ENCODE measurements around the gene CACNA1C.

CACNA1C gene

DNA sequence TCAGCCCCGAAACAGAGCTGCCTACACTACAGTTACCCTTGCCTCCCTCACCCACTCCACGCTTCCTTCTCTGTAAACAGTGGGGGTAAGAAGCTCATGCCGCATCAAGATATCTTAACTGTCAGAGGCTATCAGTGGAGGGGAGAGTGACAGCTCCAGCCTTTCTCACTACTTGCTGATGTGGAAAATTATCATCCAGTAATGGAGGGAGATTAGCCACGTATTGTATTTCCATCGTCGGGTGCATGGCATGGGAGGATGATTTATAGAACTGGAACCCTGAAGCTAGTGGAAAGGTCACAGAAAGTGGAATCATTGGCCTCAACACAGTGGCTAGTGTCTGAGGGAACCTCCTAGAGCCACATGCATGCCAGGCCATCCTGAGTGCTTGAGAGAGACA is 471.1 kb downstream of the CACNA1C start:
- no peaks in the 10 kb centered on the region for H3K9me3 ChIP-seq (ENCODE audit: control insufficient read depth, low read length)
- no peak overlapping the region for H3K9ac ChIP-seq (ENCODE audit: low read length)
- H3K27me3 ChIP-seq (ENCODE audit: control insufficient read depth, insufficient read depth, low read length): no peaks in the 10 kb centered on the region
- no peaks in the 10 kb centered on the region for H3K36me3 ChIP-seq (ENCODE audit: control insufficient read depth, insufficient read depth, low read length)
- H3K4me3 ChIP-seq (ENCODE audit: low read length): no peak overlapping the region
- peaks cover 5% of the 10 kb centered on the region for H3K4me1 ChIP-seq (ENCODE audit: control insufficient read depth, insufficient read depth, low read length)

DNA sequence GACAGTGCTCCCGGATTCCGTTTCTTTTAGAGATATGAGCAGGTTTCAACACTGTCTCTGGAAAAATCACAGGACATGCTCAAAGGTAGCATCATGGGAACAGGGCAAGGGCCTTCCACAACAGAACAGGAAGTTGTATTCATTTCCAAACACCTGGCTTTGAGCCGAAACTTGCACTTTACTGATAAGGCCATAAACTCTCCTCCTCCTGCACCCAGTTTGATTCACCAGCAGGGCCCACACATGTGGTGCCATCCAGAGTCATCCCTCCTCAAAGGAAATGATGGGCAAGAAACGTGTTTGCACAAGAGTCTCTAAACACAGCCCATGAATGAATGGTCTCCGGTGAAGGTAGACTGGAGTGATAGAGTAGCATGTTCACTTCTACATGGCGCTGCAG is 473.6 kb downstream of the CACNA1C start:
- Histone ChIP-seq H3K4me1 (ENCODE audit: control insufficient read depth, insufficient read depth, low read length) (peaks cover 5% of the 10 kb centered on the region), H3K4me3 (ENCODE audit: low read length) (no peak overlapping the region), H3K27me3 (ENCODE audit: control insufficient read depth, insufficient read depth, low read length) (no peaks in the 10 kb centered on the region), H3K36me3 (ENCODE audit: control insufficient read depth, insufficient read depth, low read length) (no peaks in the 10 kb centered on the region), H3K9me3 (ENCODE audit: control insufficient read depth, low read length) (no peaks in the 10 kb centered on the region), H3K9ac (ENCODE audit: low read length) (no peak overlapping the region)

DNA sequence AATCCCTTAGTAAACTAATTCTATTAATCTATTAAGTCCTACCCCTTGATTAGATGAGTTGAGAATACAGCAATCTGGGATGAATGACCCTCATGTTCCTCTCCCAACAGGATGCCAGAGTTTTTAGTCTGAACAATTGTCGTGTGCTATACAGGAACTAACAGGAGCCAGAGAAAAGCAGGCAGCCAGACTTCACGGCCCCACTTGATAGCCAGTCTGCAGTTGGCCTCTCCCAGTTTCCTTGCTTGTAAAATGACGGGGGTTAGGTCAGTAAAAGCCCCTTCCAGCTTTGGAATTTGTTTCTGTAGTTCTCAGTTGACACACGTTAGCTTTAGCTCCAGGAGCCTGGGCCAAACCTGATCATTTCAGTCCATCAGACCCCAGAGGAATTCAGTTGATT is 475.2 kb downstream of the CACNA1C start:
- Histone ChIP-seq H3K27me3 (ENCODE audit: control insufficient read depth, insufficient read depth, low read length) (no peaks in the 10 kb centered on the region), H3K9me3 (ENCODE audit: control insufficient read depth, low read length) (no peaks in the 10 kb centered on the region), H3K4me1 (ENCODE audit: control insufficient read depth, insufficient read depth, low read length) (peaks cover 5% of the 10 kb centered on the region), H3K36me3 (ENCODE audit: control insufficient read depth, insufficient read depth, low read length) (no peaks in the 10 kb centered on the region), H3K9ac (ENCODE audit: low read length) (no peak overlapping the region), H3K4me3 (ENCODE audit: low read length) (no peak overlapping the region)

DNA sequence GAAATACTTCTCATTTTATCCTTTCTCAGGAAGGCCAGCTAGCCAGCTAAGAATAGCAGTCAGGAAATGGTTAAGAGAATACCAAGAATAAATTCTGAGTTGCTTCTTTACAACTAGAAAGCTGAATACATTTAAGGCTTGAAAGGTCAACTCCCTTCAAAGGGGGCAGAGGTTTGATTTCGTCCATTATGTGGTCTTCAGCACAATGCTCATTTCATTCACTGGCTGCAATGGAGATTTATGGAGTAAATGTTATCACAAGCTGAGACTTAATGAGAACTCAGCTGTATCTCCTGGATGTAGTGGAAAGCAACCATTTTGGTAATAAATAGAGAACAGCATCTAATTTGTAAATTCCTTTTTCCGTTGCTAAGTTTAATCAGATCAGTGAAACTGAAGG is 477.0 kb downstream of the CACNA1C start:
- Histone ChIP-seq H3K4me3 (ENCODE audit: low read length) (no peak overlapping the region), H3K9ac (ENCODE audit: low read length) (no peak overlapping the region), H3K27me3 (ENCODE audit: control insufficient read depth, insufficient read depth, low read length) (no peaks in the 10 kb centered on the region), H3K36me3 (ENCODE audit: control insufficient read depth, insufficient read depth, low read length) (no peaks in the 10 kb centered on the region), H3K9me3 (ENCODE audit: control insufficient read depth, low read length) (no peaks in the 10 kb centered on the region), H3K4me1 (ENCODE audit: control insufficient read depth, insufficient read depth, low read length) (peaks cover 5% of the 10 kb centered on the region)

DNA sequence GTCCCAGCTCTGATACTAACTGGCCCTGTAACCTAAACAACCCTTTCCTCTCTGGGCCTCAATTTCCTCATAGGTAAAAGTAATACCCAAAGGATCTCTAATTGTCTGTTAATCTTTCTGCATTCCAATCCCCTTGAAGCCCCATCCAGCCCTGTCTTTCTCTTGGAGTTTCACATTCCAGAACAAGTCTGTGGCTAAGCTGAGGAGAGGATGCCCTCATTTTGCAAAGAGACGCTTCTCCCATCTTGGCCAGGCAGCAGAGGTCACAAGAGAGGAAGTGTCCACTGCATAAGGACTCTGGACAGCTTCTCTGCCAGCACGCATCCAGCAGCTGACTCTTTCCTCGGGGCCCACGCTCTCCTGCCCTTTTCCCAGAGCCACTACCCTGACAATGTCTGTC is 478.6 kb downstream of the CACNA1C start:
- Histone ChIP-seq H3K4me3 (ENCODE audit: low read length) (no peak overlapping the region), H3K4me1 (ENCODE audit: control insufficient read depth, insufficient read depth, low read length) (peaks cover 2% of the 10 kb centered on the region), H3K9ac (ENCODE audit: low read length) (no peak overlapping the region), H3K36me3 (ENCODE audit: control insufficient read depth, insufficient read depth, low read length) (no peaks in the 10 kb centered on the region), H3K9me3 (ENCODE audit: control insufficient read depth, low read length) (no peaks in the 10 kb centered on the region), H3K27me3 (ENCODE audit: control insufficient read depth, insufficient read depth, low read length) (no peaks in the 10 kb centered on the region)

DNA sequence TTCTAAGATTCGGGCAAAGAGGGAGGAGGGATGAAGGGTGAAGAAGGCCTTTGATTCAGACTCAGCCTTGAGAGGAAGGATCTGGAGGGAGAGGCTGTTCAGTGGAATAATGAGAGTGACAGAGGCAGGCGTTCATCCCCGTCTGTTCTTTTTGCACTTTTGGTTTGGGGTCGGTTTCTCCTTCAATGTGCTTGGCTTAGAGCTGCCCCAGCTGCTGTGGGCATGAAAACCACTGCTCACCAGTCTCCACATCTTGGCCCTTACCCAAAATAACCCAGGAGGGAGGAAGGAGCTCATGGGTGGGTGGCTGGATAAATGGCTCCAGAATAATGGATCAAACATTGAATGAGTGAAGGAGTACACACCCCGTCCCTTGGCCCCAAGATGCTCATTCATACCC is 480.2 kb downstream of the CACNA1C start:
- Histone ChIP-seq H3K4me3 (ENCODE audit: low read length) (no peak overlapping the region), H3K9me3 (ENCODE audit: control insufficient read depth, low read length) (no peaks in the 10 kb centered on the region), H3K4me1 (ENCODE audit: control insufficient read depth, insufficient read depth, low read length) (no peaks in the 10 kb centered on the region), H3K36me3 (ENCODE audit: control insufficient read depth, insufficient read depth, low read length) (no peaks in the 10 kb centered on the region), H3K9ac (ENCODE audit: low read length) (no peak overlapping the region), H3K27me3 (ENCODE audit: control insufficient read depth, insufficient read depth, low read length) (no peaks in the 10 kb centered on the region)

DNA sequence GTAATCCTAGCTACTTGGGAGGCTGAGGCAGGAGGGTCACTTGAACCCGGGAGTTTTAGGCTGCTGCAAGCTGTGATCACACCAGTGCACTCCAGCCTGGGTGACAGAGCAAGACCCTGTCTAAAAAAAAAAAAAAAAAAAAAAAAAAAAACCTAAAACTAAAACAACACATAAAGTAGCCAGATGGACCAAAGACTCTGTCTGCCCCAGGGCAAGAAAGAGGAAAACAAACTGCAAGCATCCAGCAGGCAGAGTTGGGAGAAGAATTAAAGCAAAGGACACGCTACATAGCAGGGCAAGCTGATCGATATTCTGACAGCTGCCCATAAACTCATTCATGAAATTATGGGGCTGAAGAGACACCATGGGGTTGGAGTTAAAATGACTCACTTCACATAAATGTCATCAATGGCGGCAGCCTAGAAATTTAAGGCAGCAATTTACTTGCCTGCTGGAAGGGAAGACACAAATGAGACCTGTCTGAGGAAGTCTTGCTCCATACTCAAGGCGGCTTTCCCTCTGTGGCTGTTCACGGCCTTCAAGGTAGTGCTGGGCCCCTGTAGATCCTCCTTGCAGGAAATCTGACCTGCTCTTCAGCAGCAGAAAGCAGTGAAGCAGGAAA is 482.9 kb downstream of the CACNA1C start:
- no peaks in the 10 kb centered on the region for H3K36me3 ChIP-seq (ENCODE audit: control insufficient read depth, insufficient read depth, low read length)
- no peak overlapping the region for H3K4me3 ChIP-seq (ENCODE audit: low read length)
- no peaks in the 10 kb centered on the region for H3K9me3 ChIP-seq (ENCODE audit: control insufficient read depth, low read length)
- no peak overlapping the region for H3K9ac ChIP-seq (ENCODE audit: low read length)
- no peaks in the 10 kb centered on the region for H3K4me1 ChIP-seq (ENCODE audit: control insufficient read depth, insufficient read depth, low read length)
- H3K27me3 ChIP-seq (ENCODE audit: control insufficient read depth, insufficient read depth, low read length): no peaks in the 10 kb centered on the region

DNA sequence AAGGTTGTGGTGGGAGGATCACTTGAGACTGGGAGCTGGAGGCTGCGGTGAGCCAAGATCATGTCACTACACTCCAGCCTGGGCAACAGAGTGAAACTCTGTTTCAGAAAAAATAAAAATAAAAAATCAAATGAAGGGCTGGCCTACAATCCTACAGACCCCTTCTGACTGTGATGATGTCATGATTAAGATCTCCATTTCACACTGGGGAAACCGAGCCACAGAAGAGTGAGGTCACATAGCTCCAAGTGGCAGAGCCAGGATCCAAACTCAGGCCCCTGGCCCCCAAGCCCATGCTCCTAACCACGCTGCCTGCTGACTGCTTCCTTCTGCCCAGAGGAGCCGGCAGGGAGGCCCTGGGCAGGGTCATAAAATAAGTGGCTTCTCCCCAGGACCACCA is 483.9 kb downstream of the CACNA1C start:
- Histone ChIP-seq H3K9ac (ENCODE audit: low read length) (no peak overlapping the region), H3K4me3 (ENCODE audit: low read length) (no peak overlapping the region), H3K36me3 (ENCODE audit: control insufficient read depth, insufficient read depth, low read length) (no peaks in the 10 kb centered on the region), H3K9me3 (ENCODE audit: control insufficient read depth, low read length) (no peaks in the 10 kb centered on the region), H3K27me3 (ENCODE audit: control insufficient read depth, insufficient read depth, low read length) (no peaks in the 10 kb centered on the region), H3K4me1 (ENCODE audit: control insufficient read depth, insufficient read depth, low read length) (no peaks in the 10 kb centered on the region)

DNA sequence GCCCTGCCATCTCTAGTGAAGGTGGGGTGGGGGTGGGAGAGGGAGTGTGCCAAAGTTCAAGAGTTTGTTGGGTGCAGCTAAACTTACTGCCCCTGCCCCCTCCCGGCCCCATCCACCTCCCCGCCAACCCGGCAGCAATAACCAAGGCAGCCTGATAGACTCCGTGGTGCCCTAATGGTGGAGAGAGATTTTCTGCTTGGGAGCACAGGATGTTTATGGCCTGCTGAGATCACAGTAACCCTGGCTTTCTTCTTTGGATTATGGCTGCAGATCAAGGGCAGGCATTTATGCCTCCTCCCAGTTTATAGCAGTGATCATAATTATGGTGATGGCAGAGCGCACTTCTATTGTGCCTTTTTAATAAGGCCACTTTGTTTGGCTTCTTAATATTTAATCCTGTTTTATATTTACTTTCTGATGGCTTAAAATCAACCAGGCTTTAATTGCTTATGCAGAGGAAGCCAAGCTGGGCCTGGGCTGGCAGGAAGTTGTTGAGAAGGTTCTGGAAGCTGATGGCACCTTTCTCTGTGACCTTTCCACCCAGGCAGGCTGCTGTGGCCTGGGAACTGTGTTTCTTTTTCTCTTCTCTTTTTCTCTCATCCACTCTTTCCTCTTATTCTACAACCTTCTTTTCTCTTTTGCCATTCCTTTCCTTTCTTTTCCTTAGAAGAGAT is 485.2 kb downstream of the CACNA1C start:
- Histone ChIP-seq H3K9me3 (ENCODE audit: control insufficient read depth, low read length) (no peaks in the 10 kb centered on the region), H3K9ac (ENCODE audit: low read length) (no peak overlapping the region), H3K36me3 (ENCODE audit: control insufficient read depth, insufficient read depth, low read length) (no peaks in the 10 kb centered on the region), H3K27me3 (ENCODE audit: control insufficient read depth, insufficient read depth, low read length) (peaks cover 4% of the 10 kb centered on the region), H3K4me3 (ENCODE audit: low read length) (no peak overlapping the region), H3K4me1 (ENCODE audit: control insufficient read depth, insufficient read depth, low read length) (no peaks in the 10 kb centered on the region)

DNA sequence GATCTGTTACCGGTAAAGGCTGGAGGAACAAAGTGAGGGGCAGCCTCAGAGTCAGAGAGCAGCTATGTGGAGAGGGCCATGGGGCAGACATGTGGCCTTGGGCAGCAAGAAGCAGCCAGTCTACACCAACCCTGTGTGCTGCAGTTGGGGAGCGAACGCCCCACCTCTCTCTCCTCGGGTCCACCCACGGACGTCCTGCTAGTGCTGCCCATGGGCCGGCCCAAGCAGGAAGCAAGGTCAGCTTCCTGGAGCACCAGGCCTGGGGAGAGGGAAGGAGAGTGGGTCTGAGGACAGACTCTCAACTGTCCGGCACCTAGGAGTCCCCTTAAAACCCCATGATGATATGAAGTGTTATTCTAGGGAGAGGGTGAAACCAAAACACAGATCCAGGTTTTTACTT is 487.2 kb downstream of the CACNA1C start:
- no peaks in the 10 kb centered on the region for H3K4me1 ChIP-seq (ENCODE audit: control insufficient read depth, insufficient read depth, low read length)
- H3K9me3 ChIP-seq (ENCODE audit: control insufficient read depth, low read length): no peaks in the 10 kb centered on the region
- H3K27me3 ChIP-seq (ENCODE audit: control insufficient read depth, insufficient read depth, low read length): peaks cover 4% of the 10 kb centered on the region
- no peak overlapping the region for H3K4me3 ChIP-seq (ENCODE audit: low read length)
- H3K9ac ChIP-seq (ENCODE audit: low read length): no peak overlapping the region
- no peaks in the 10 kb centered on the region for H3K36me3 ChIP-seq (ENCODE audit: control insufficient read depth, insufficient read depth, low read length)

DNA sequence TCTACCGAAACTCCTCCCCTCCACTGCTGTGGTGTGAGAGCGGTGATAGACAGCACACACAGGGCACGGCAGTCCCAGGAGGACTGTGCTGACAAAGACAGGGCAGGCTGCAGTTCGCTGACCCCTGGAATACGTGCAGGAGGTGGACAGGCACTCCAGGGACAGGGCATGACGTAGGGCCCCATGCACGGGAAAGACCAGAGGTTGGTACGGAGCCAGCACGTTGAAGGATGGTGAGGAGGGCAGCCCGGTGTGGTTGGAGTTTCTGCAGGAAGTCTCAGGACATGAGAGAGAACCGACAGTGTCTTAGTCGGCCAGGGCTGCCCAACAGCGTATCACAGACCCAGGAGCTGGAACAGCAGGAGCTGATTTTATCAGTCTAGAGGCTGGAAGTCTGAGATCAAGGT is 487.8 kb downstream of the CACNA1C start:
- Histone ChIP-seq H3K4me1 (ENCODE audit: control insufficient read depth, insufficient read depth, low read length) (no peaks in the 10 kb centered on the region), H3K36me3 (ENCODE audit: control insufficient read depth, insufficient read depth, low read length) (no peaks in the 10 kb centered on the region), H3K9me3 (ENCODE audit: control insufficient read depth, low read length) (no peaks in the 10 kb centered on the region), H3K4me3 (ENCODE audit: low read length) (no peak overlapping the region), H3K27me3 (ENCODE audit: control insufficient read depth, insufficient read depth, low read length) (peaks cover 4% of the 10 kb centered on the region), H3K9ac (ENCODE audit: low read length) (no peak overlapping the region)

DNA sequence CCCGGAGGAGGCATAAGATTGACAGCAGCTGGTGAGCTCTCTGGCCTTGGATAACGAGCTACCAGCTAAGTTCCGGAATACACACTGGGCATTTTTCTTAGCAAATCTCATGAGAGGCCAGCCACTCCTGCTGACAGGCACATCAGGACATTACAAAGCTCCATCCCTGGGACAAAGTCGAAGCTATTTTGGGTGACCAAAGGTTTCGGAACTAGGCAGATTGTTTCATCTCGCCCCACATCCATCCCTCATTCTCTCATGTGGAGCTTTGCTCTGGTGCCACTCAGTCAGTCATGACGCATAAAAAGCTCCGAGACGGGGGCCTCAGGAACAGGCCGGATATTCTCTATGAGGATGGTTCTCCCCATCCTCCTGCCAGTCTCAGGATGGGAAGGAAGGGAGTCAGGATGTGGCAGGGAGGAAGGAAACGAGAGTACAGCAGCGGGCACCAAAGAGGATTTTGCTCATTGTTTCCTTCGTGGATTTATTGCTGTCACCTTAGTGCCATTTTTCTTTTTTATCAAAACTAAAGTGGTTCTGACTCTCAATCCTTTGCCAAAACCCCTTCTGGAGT is 488.9 kb downstream of the CACNA1C start:
- no peak overlapping the region for H3K4me3 ChIP-seq (ENCODE audit: low read length)
- H3K4me1 ChIP-seq (ENCODE audit: control insufficient read depth, insufficient read depth, low read length): no peaks in the 10 kb centered on the region
- no peaks in the 10 kb centered on the region for H3K9me3 ChIP-seq (ENCODE audit: control insufficient read depth, low read length)
- H3K36me3 ChIP-seq (ENCODE audit: control insufficient read depth, insufficient read depth, low read length): no peaks in the 10 kb centered on the region
- H3K9ac ChIP-seq (ENCODE audit: low read length): no peak overlapping the region
- H3K27me3 ChIP-seq (ENCODE audit: control insufficient read depth, insufficient read depth, low read length): peaks cover 4% of the 10 kb centered on the region

Measured in mucosa of stomach (tissue), 1 donor.